ENCODE data around the gene GSC. TPM values are rescaled to one million over a fixed set of nuclear protein-coding genes. Genes with fewer than 3 reads are reported as not detected.
A peak's percentile ranks its signal among the peaks of the same experiment; 100 is the strongest.

The GSC gene
- total and polyA plus RNA-seq, 2 experiments from 2014 or later: 0.27 to 0.97 TPM

DNA sequence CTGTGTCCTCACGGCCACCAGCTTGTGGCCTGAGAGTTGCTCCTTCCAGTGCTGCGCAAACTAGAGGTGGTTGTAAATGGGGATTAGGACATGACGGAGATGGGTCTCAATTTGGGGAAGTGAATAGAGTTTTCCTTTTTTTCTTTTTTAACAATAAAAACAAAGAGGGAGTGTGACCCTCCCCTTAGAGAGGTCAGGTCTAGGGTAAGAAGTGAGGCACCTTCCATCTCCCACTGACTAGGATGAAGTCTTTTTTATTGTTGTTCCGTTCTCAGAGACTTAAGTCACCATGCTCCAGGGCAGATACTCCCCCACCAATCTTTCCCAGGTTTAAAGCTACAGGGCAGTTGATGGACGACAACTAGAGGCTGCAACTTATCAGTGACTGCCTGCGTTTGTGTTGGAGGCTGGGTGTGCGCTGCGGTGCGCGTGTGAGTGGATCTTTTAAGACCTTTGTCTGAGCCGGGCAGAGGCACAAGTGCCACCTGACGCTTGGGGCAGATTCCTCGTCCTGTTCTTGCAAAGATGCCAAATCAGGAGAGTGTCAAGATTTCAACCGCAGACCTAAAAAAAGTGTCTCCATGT lies 2.1 kb upstream of the GSC start:
- H3K27me3 Mint-ChIP-seq (ENCODE audit: insufficient read depth, low read depth, poor library complexity): peaks cover 95% of the 10 kb centered on the region

DNA sequence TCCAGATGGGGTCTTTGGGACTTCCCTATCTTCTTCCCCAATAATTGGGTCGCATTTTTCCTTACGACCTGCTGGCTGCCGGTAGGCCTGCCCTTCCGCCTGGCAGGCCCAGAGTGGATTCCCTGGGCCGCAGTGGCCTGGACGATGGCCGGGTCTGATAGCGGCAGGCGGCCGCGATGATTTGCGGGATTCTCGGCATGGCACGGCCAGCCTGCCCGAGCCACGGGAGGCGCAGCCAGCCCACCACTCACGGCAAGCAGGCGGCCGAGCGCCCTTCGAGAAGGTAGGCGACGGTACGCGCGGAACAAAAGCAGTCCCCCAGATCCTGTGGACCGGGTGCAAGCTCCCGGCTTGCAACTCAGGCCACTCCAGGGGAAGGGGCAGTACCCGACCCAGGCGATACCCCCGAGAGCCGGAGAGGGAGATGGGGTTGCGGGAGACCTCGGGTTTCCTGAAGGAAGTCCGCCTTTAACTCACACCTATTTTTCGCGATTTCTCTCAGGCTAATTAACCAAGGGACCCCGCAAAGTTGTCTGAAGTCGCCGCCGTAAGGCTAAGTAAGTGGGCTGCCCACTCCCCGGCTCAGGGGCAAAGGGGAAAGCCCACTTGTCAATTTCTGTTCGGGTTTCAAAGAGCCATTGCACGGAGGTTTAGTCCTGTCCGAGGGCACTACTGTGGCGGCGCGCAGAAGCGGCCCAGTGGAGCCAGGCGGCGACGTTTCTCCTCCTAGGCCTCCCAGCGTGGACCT lies 1.4 kb upstream of the GSC start:
- peak overlapping the region; percentile 63 for H2AFZ ChIP-seq
- peak; percentile 50 for DNase-seq (ENCODE audit: low spot score)
- no peaks in the 10 kb centered on the region for H3K9me2 ChIP-seq (ENCODE audit: insufficient read depth)
- H3K27me3 ChIP-seq (ENCODE audit: insufficient read depth): peaks cover 100% of the 10 kb centered on the region
- Mint-ChIP-seq H3K9me3 (no peaks in the 10 kb centered on the region; the same call in 2 of the 3 replicates), H3K36me3 (ENCODE audit: low read depth) (no peaks in the 10 kb centered on the region; the same call in 2 of the 3 replicates), H3K27ac (no peak overlapping the region), H3K4me3 (peak overlapping the region; percentile 65), H3K27me3 (ENCODE audit: insufficient read depth, low read depth, poor library complexity) (peaks cover 95% of the 10 kb centered on the region), H3K4me1 (peaks cover 64% of the 10 kb centered on the region)
- no peaks in the 10 kb centered on the region for H3K79me2 ChIP-seq (replicated peaks; ENCODE audit: insufficient read depth)
- H4K20me1 ChIP-seq (replicated peaks; ENCODE audit: insufficient read depth): peaks cover 7% of the 10 kb centered on the region
- H3F3A ChIP-seq (replicated peaks; ENCODE audit: low read depth): peaks cover 20% of the 10 kb centered on the region
- peak; percentile 65 for TF ChIP-seq EZH2 (IDR thresholded peaks at IDR 0.05; ENCODE audit: low read depth, unreplicated experiment)
- TF ChIP-seq, protein P1, sequence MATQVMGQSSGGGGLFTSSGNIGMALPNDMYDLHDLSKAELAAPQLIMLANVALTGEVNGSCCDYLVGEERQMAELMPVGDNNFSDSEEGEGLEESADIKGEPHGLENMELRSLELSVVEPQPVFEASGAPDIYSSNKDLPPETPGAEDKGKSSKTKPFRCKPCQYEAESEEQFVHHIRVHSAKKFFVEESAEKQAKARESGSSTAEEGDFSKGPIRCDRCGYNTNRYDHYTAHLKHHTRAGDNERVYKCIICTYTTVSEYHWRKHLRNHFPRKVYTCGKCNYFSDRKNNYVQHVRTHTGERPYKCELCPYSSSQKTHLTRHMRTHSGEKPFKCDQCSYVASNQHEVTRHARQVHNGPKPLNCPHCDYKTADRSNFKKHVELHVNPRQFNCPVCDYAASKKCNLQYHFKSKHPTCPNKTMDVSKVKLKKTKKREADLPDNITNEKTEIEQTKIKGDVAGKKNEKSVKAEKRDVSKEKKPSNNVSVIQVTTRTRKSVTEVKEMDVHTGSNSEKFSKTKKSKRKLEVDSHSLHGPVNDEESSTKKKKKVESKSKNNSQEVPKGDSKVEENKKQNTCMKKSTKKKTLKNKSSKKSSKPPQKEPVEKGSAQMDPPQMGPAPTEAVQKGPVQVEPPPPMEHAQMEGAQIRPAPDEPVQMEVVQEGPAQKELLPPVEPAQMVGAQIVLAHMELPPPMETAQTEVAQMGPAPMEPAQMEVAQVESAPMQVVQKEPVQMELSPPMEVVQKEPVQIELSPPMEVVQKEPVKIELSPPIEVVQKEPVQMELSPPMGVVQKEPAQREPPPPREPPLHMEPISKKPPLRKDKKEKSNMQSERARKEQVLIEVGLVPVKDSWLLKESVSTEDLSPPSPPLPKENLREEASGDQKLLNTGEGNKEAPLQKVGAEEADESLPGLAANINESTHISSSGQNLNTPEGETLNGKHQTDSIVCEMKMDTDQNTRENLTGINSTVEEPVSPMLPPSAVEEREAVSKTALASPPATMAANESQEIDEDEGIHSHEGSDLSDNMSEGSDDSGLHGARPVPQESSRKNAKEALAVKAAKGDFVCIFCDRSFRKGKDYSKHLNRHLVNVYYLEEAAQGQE (IDR thresholded peaks at IDR 0.05; ENCODE audit: unreplicated experiment): no peak
- H3K4me1 ChIP-seq (ENCODE audit: insufficient read depth): peaks cover 71% of the 10 kb centered on the region
- no peak overlapping the region for H3K27ac ChIP-seq (ENCODE audit: low read depth)
- H3K36me3 ChIP-seq (ENCODE audit: insufficient read depth): no peaks in the 10 kb centered on the region
- H3K4me3 ChIP-seq: peak overlapping the region; percentile 64
- ATAC-seq: peak; percentile 1
- peak overlapping the region; percentile 90 for H3K4me2 ChIP-seq

More for the DNA sequence above, 2.1 kb upstream of the GSC start:
- Mint-ChIP-seq H3K27ac (no peak overlapping the region), H3K9me3 (no peaks in the 10 kb centered on the region; the same call in 2 of the 3 replicates), H3K4me3 (peak overlapping the region; percentile 65), H3K36me3 (ENCODE audit: low read depth) (no peaks in the 10 kb centered on the region; the same call in 2 of the 3 replicates), H3K4me1 (peaks cover 66% of the 10 kb centered on the region)
- peaks cover 100% of the 10 kb centered on the region for H3K27me3 ChIP-seq (ENCODE audit: insufficient read depth)
- no peak overlapping the region; the same call in 1 of the 2 replicates for H2AFZ ChIP-seq
- peak overlapping the region; percentile 90 for H3K4me2 ChIP-seq
- peak overlapping the region; percentile 64 for H3K4me3 ChIP-seq
- no peaks in the 10 kb centered on the region for H3K9me2 ChIP-seq (ENCODE audit: insufficient read depth)
- no peak for ATAC-seq
- TF ChIP-seq STAT1 (IDR thresholded peaks at IDR 0.05; ENCODE audit: unreplicated experiment): no peak
- peak; percentile 46 for TF ChIP-seq EZH2 (IDR thresholded peaks at IDR 0.05; ENCODE audit: low read depth, unreplicated experiment)
- H3K36me3 ChIP-seq (ENCODE audit: insufficient read depth): no peaks in the 10 kb centered on the region
- no peak overlapping the region for H3K27ac ChIP-seq (ENCODE audit: low read depth)
- peaks cover 74% of the 10 kb centered on the region for H3K4me1 ChIP-seq (ENCODE audit: insufficient read depth)
- H3K79me2 ChIP-seq (replicated peaks; ENCODE audit: insufficient read depth): no peaks in the 10 kb centered on the region
- DNase-seq (ENCODE audit: low spot score): peak; percentile 32
- H3F3A ChIP-seq (replicated peaks; ENCODE audit: low read depth): peaks cover 15% of the 10 kb centered on the region
- H4K20me1 ChIP-seq (replicated peaks; ENCODE audit: insufficient read depth): peaks cover 4% of the 10 kb centered on the region

DNA sequence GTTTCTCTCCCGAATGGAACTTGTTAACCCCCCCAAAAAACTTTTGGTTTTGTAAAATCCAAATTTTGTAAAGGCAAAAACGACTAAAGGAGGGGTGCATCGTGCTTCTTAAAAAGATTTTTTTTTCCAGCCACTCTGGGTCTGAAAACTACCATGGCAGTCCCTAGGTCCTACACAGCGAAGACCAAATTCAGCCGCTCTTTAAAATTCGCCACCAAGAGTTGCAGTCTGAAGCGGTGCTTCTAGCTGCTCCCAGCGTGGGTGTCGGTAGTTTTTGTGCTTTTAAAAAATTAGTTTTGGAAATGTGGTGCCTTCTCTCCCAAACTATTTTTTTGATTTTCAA lies 873 bp upstream of the GSC start:
- Histone ChIP-seq H3K4me3 (peak overlapping the region; percentile 64), H3K27me3 (ENCODE audit: insufficient read depth) (peaks cover 100% of the 10 kb centered on the region)
- peaks cover 95% of the 10 kb centered on the region for H3K27me3 Mint-ChIP-seq (ENCODE audit: insufficient read depth, low read depth, poor library complexity)
- TF ChIP-seq, protein P2, sequence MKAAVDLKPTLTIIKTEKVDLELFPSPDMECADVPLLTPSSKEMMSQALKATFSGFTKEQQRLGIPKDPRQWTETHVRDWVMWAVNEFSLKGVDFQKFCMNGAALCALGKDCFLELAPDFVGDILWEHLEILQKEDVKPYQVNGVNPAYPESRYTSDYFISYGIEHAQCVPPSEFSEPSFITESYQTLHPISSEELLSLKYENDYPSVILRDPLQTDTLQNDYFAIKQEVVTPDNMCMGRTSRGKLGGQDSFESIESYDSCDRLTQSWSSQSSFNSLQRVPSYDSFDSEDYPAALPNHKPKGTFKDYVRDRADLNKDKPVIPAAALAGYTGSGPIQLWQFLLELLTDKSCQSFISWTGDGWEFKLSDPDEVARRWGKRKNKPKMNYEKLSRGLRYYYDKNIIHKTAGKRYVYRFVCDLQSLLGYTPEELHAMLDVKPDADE (IDR thresholded peaks at IDR 0.05): no peak

More for the DNA sequence above, 873 bp upstream of the GSC start:
- Mint-ChIP-seq H3K4me1 (peaks cover 60% of the 10 kb centered on the region), H3K27ac (no peak overlapping the region), H3K4me3 (peak overlapping the region; percentile 65), H3K36me3 (ENCODE audit: low read depth) (no peaks in the 10 kb centered on the region; the same call in 2 of the 3 replicates), H3K9me3 (no peaks in the 10 kb centered on the region)
- ATAC-seq (no peak), DNase-seq (ENCODE audit: low spot score) (peak; percentile 34)
- Histone ChIP-seq H2AFZ (peak overlapping the region; percentile 63), H4K20me1 (replicated peaks; ENCODE audit: insufficient read depth) (peaks cover 11% of the 10 kb centered on the region), H3K36me3 (ENCODE audit: insufficient read depth) (no peaks in the 10 kb centered on the region), H3K9me2 (ENCODE audit: insufficient read depth) (no peaks in the 10 kb centered on the region), H3K27ac (ENCODE audit: low read depth) (no peak overlapping the region), H3F3A (replicated peaks; ENCODE audit: low read depth) (peaks cover 20% of the 10 kb centered on the region), H3K4me2 (peak overlapping the region; percentile 90), H3K79me2 (replicated peaks; ENCODE audit: insufficient read depth) (no peaks in the 10 kb centered on the region), H3K4me1 (ENCODE audit: insufficient read depth) (peaks cover 66% of the 10 kb centered on the region)
